Activated CD4-positive, alpha-beta memory T cell treated with anti-CD3 and anti-CD28 coated beads, Interleukin-2, amount 10 ng/mL, durations not matched to agents 7 days and 5 days (primary cell): Measurements from ENCODE around the gene ANKRD9. TPM values are rescaled to one million over a fixed set of nuclear protein-coding genes. Genes with fewer than 3 reads are reported as not detected.

ENCODE experiments used
- CTCF ChIA-PET: fragments of 350-600 bp; sonication (Branson Sonifier 250); formaldehyde crosslinking; loops from one replicate; lab custom pipeline; 2021; ENCODE audit warnings: antibody characterized with exemption, inconsistent platforms; lab: Charles Lee
- POLR2A ChIA-PET: fragments of 350-600 bp; sonication (Branson Sonifier 250); formaldehyde crosslinking; loops from one replicate; lab custom pipeline; 2021; ENCODE audit warnings: antibody characterized with exemption; lab: Charles Lee
- DNase-seq: peaks from one replicate; pipeline ENCODE4 v3.0.0-alpha.2; 2020
- H3K27ac Mint-ChIP-seq: one replicate; pipeline ENCODE4 v1.8.0; 2021; ENCODE audit warnings: mild to moderate bottlenecking, mixed read lengths
- H3K27me3 Mint-ChIP-seq: one replicate; pipeline ENCODE4 v1.8.0; 2021; ENCODE audit warnings: mixed read lengths
- H3K36me3 Mint-ChIP-seq: one replicate; pipeline ENCODE4 v1.8.0; 2021; ENCODE audit warnings: low read depth, mixed read lengths
- H3K4me1 Mint-ChIP-seq: one replicate; pipeline ENCODE4 v1.8.0; 2021; ENCODE audit warnings: mixed read lengths
- H3K4me3 Mint-ChIP-seq: one replicate; pipeline ENCODE4 v1.8.0; 2021; ENCODE audit warnings: mild to moderate bottlenecking, mixed read lengths
- H3K9me3 Mint-ChIP-seq: one replicate; pipeline ENCODE4 v1.8.0; 2021; ENCODE audit warnings: mixed read lengths
- total RNA-seq, 2 experiments: library from RNA; stranded (reverse); gene quantifications; one replicate each; pipeline ENCODE4 v1.2.3, GENCODE V29; 2021

ANKRD9 gene
- total RNA-seq, 2 experiments from 2014 or later: 11.2 to 12.3 TPM

DNA sequence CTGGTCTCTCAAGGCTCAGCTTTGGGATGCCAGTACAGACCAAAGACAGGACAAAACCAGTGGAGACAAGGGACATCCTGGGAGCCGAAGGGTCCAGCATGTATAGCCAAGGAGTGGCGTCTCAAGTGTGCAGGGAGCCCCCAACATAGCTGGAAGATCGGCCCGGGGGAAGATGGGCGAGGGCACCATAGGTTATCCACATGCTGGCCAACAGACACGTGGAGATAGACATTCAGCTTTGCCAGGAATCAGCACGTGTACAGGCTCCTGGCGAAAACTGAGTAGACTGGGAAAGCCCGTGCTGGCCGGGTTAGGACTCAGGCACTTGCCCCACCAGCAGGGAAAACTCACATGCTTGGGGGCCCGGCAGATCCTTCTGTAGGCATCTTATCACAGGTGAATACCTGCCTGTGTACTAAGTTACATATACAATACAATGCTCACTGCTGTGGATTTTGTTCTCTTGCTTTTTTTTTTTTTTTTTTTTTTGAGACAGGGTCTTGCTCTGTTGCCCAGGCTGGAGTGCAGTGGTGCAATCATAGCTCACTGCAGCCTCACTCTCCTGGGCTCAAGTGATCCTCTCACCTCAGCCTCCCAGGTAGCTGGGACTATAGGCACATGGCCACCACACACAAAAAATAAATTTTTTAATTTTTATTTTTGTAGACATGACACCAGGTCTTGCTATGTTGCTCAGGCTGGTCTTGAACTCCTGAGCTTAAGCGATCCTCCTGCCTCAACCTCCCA is 5.6 kb upstream of the ANKRD9 start:
- DNase-seq: no peak
- ChIA-PET POLR2A (interaction anchor here (0.9 kb wide), 1 partner anchor 10 kb away, joined by 3 read pairs; no protein-coding TSS in a partner anchor), CTCF (interaction anchor here (0.6 to 2.6 kb wide), 6 partner anchors 10 to 185 kb away, joined by 3 to 45 read pairs (median 10); no protein-coding TSS in a partner anchor)
- Mint-ChIP-seq H3K36me3 (no peaks in the 10 kb centered on the region), H3K9me3 (no peaks in the 10 kb centered on the region), H3K27me3 (peaks cover 12% of the 10 kb centered on the region), H3K4me3 (peak overlapping the region; percentile 10), H3K4me1 (peaks cover 11% of the 10 kb centered on the region), H3K27ac (no peak overlapping the region)

DNA sequence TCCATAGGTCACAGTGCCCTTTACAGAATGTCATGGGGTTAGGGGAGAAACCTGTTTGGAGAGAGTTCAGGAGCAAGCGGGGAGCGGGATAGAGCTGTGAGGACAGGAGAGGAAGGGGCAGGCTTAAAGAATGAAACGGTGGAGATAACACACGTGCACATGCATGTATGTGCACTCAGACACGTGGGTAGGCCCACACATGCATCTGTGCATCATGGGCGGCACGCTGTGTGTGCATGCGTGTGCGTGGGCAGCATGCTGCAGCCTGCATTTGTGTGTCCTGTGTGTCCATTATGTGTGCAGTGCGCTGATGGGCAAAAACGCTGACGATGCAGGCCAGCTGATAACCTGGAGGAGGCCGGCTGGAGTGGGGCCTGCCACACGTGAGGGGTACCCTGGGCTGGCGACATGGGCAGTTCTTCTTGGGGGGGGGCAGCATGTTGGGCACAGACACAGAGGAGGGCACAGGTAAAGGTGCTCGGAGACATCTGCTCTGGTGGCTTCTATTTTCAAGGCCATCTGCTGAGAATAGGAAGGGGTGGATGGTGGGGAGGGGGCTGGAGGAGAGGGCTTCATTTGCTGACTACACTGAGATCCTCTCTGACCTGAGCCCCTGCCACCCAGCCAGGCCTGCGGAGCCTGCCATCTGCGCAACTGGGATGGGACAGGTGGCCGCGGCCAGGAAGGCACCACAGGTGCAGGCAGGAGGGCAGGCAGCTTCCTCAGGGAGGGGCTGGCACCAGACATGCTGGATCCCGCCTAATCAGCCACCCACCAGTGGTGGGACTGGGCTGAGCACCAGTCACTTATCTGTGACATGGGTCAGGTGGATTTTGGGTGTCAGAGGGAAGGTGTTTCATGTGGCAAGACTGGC is 4.6 kb upstream of the ANKRD9 start:
- no peaks in the 10 kb centered on the region for H3K9me3 Mint-ChIP-seq
- no peaks in the 10 kb centered on the region for H3K36me3 Mint-ChIP-seq

DNA sequence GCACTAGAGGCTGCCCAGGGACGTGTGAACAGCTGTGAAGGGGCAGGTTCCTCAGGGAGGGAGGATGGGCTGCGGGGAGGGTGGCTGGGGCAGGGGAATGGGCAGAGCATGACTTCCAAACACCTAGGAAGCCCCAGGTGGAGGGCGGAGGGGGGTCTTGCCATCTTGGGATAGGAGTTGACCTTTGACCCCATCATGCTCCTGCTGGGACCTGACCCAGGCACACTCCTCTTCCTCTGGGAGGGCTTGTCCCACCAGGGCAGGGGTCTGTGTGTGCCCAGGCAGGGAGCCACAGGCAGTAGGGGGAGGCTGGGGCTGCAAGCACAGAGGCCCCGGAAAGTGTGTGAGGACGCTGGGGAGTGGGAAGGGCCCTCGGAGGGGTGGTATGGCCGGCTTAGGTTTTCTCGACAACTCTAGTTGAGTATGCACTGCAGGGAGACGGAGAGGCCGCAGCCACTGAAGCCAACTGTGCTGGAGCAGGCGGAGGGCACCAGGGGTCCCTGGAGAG is 3.3 kb upstream of the ANKRD9 start:
- no peaks in the 10 kb centered on the region for H3K36me3 Mint-ChIP-seq
- ChIA-PET CTCF (no interaction called here), POLR2A (no interaction called here)
- no peaks in the 10 kb centered on the region for H3K9me3 Mint-ChIP-seq
- DNase-seq: no peak
- H3K4me1 Mint-ChIP-seq: peaks cover 20% of the 10 kb centered on the region
- H3K27me3 Mint-ChIP-seq: peaks cover 3% of the 10 kb centered on the region
- H3K4me3 Mint-ChIP-seq: no peak overlapping the region
- no peak overlapping the region for H3K27ac Mint-ChIP-seq

More for the DNA sequence above, 4.6 kb upstream of the ANKRD9 start:
- ChIA-PET CTCF (interaction anchor here (2.3 to 2.6 kb wide), 3 partner anchors 11 to 80 kb away, joined by 7 to 45 read pairs (median 13); no protein-coding TSS in a partner anchor), POLR2A (no interaction called here)
- Mint-ChIP-seq H3K27me3 (peaks cover 12% of the 10 kb centered on the region), H3K4me1 (peaks cover 11% of the 10 kb centered on the region), H3K4me3 (no peak overlapping the region), H3K27ac (no peak overlapping the region)
- DNase-seq: no peak

DNA sequence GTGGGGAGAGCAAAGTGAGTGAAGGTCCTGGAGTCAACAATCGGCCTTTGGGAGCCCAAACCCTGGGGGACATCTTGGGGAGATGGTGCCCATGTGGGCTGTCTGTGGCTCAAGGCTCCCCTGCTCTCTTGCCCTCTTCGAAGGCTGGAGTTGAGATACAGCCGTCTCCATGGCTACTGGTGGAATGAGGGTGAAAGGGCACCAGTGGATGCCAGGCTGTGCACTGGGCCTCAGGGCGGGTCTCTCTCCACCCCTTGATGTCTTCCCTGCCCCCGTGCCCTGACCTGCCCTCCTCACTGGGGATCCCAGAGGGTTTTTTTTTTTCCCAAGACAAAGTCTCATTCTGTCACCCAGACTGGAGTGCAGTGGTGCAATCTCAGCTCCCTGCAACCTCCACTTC is 2.0 kb upstream of the ANKRD9 start:
- H3K4me1 Mint-ChIP-seq: peaks cover 20% of the 10 kb centered on the region
- H3K9me3 Mint-ChIP-seq: no peaks in the 10 kb centered on the region
- H3K27me3 Mint-ChIP-seq: peaks cover 3% of the 10 kb centered on the region
- CTCF ChIA-PET: interaction anchor here (1.0 to 1.1 kb wide), 3 partner anchors 14 to 76 kb away, joined by 3 to 7 read pairs (median 3); no protein-coding TSS in a partner anchor
- DNase-seq: no peak
- H3K4me3 Mint-ChIP-seq: peak overlapping the region; percentile 24
- POLR2A ChIA-PET: no interaction called here
- H3K36me3 Mint-ChIP-seq: no peaks in the 10 kb centered on the region
- no peak overlapping the region for H3K27ac Mint-ChIP-seq

DNA sequence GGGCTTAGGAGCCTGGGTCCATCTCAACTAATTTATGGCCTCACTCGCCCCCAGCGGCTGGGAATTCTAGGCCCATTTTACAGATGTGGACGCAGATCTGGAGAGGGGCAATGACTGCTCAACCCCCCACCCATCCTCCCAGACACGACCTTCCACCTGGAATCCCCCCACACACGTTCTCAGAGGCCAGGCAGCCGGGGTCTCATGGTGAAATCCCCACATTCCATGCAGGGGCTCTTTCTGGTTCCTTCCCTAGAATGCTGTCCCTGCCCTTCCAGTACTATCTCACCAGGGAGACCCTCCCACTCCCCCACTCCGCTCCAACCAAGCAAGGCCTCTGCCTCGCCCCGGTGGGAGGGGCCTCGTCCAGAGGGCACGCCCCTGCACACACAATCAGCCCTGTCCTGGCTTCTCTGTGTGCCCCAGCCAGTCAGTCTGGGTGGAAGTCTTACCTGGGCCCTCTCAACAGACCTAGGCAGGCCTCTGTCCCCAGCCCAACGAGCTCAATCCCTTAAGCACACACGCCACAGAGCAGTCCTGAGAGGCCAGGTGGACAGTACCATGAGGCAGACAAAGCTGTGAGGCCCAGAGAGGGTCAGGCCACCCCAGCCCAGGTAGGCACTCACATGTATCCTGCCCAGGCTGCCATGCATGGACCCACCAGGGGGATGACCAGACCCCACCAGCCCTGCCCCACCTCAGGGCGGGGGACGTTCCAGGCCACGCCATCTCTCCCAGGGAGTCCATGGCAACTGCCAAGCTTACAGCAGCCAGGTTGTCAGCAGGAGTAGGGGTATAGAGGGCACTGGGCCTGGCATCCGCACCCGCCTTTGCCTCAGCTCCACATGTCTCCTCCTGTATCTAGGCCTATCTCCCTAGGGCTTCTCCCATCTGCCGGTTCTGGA is 1.3 kb upstream of the ANKRD9 start:
- Mint-ChIP-seq H3K27me3 (no peaks in the 10 kb centered on the region), H3K4me1 (peaks cover 17% of the 10 kb centered on the region), H3K9me3 (no peaks in the 10 kb centered on the region), H3K27ac (no peak overlapping the region), H3K36me3 (no peaks in the 10 kb centered on the region), H3K4me3 (peak overlapping the region; percentile 75)
- DNase-seq: peak; percentile 41
- ChIA-PET CTCF (interaction anchor here (1.0 to 1.6 kb wide), 5 partner anchors 14 to 75 kb away, joined by 3 to 15 read pairs (median 7); no protein-coding TSS in a partner anchor), POLR2A (interaction anchor here (0.9 to 1.7 kb wide), 4 partner anchors 10 to 823 kb away, joined by 3 to 8 read pairs (median 4); partner anchors contain the start of gene EIF5)

DNA sequence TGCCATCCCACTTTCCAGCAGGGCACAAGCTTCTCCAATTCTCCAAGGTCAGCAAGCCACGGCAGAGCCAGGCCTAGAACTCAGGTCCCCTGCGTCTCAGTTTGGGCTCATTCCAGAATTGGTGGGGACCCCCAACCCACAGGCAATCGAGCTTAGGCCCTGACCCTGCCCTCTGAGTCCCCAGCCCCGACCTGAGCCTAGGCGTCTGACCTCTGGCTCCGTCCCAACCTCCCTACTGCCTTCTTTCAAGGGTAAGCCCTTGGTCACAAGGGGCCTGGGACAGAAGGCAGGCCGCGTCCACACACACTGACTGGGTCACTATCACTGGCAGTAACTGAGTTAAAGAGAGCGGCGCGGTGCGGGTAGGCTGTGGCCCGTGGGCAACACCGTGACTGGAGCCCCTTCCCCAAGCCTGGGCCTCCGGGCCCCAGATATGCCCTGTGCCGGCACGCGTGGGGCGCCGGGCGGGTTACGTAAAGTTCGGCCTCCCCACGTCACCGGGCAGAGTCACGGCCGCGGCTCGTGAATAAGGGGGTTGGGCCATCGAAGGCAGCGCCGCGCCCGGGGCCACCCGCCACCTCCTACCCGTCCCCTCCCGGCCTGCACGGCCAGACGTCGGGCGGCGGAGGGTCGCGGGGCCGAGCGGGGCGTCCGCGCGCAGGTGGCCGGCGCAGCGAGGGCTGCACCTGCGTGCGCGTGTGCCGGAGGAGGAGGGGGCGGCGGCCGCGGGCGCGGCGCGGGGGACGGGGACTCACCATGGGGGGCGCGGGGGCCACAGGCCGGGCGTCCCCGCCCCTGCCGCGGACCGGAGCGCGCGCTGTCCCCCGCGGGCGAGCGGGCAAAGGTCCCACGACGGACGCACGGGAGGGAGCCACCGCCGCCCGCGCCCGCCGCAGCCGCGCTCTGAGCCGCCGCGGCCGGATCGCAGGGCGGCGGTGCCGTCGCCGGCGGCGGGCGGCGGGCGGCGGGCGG is 516 bp downstream of the ANKRD9 start:
- Mint-ChIP-seq H3K27ac (no peak overlapping the region), H3K27me3 (no peaks in the 10 kb centered on the region), H3K4me1 (peaks cover 17% of the 10 kb centered on the region), H3K9me3 (no peaks in the 10 kb centered on the region), H3K4me3 (peak overlapping the region; percentile 66), H3K36me3 (no peaks in the 10 kb centered on the region)
- ChIA-PET POLR2A (interaction anchor here (0.5 to 1.7 kb wide), 7 partner anchors 9 to 824 kb away, joined by 3 to 8 read pairs (median 3); partner anchors contain the start of gene EIF5), CTCF (interaction anchor here (0.8 to 1.6 kb wide), 6 partner anchors 9 to 71 kb away, joined by 3 to 15 read pairs (median 4); no protein-coding TSS in a partner anchor)
- no peak for DNase-seq

DNA sequence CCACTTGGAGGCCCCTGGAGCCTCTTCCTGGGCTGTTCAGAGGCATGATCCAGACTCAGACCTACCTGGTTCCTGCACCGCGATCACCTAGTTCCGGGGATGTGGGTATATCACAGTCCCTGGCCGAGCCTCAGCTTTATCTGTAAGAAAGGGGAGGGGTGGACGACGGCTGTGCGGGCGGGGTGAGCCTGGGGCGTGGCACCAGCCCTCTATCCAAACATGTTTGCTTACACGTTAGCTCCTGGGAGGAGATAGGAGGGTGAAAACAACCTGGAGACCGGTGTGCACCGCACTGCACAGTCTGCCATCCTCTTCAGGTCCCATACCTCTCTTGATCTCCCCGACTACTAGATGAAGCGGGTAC is 1.2 kb downstream of the ANKRD9 start:
- CTCF ChIA-PET: interaction anchor here (1.4 kb wide), 1 partner anchor 70 kb away, joined by 5 read pairs; no protein-coding TSS in a partner anchor
- no peaks in the 10 kb centered on the region for H3K36me3 Mint-ChIP-seq
- peak overlapping the region; percentile 66 for H3K4me3 Mint-ChIP-seq
- no peaks in the 10 kb centered on the region for H3K9me3 Mint-ChIP-seq
- DNase-seq: no peak
- no peaks in the 10 kb centered on the region for H3K27me3 Mint-ChIP-seq
- POLR2A ChIA-PET: interaction anchor here (0.5 to 1.2 kb wide), 6 partner anchors 8 to 431 kb away, joined by 3 to 4 read pairs (median 3); no protein-coding TSS in a partner anchor
- H3K4me1 Mint-ChIP-seq: peaks cover 17% of the 10 kb centered on the region
- no peak overlapping the region for H3K27ac Mint-ChIP-seq

DNA sequence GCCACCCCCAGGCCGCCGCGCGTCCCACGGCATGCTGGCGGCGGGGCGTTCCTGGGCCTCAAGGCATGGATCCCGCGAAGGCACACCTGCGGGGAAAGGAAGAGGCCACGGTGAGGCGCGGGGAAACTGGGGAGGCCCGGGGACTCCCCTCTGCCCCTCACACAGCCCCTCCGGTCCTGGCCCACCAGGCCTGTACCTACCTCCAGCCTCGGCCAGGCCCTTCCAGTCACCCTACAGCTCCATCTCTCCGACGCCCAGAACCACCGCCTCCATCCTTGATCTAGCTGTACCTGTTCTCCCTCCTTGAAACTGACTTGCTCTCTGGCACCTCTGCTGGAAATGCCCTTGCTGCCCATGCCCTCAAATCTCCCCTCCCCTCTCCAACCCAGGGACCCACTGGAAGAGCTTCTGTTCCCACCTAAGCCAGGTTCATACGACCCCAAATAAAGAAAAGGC is 1.7 kb downstream of the ANKRD9 start:
- no peaks in the 10 kb centered on the region for H3K27me3 Mint-ChIP-seq
- peaks cover 17% of the 10 kb centered on the region for H3K4me1 Mint-ChIP-seq
- peak overlapping the region; percentile 66 for H3K4me3 Mint-ChIP-seq
- no peaks in the 10 kb centered on the region for H3K9me3 Mint-ChIP-seq
- ChIA-PET CTCF (interaction anchor here (1.4 kb wide), 1 partner anchor 70 kb away, joined by 5 read pairs; no protein-coding TSS in a partner anchor), POLR2A (interaction anchor here (0.6 to 1.2 kb wide), 5 partner anchors 8 to 430 kb away, joined by 3 to 4 read pairs (median 3); no protein-coding TSS in a partner anchor)
- no peak overlapping the region for H3K27ac Mint-ChIP-seq
- H3K36me3 Mint-ChIP-seq: no peaks in the 10 kb centered on the region
- no peak for DNase-seq

DNA sequence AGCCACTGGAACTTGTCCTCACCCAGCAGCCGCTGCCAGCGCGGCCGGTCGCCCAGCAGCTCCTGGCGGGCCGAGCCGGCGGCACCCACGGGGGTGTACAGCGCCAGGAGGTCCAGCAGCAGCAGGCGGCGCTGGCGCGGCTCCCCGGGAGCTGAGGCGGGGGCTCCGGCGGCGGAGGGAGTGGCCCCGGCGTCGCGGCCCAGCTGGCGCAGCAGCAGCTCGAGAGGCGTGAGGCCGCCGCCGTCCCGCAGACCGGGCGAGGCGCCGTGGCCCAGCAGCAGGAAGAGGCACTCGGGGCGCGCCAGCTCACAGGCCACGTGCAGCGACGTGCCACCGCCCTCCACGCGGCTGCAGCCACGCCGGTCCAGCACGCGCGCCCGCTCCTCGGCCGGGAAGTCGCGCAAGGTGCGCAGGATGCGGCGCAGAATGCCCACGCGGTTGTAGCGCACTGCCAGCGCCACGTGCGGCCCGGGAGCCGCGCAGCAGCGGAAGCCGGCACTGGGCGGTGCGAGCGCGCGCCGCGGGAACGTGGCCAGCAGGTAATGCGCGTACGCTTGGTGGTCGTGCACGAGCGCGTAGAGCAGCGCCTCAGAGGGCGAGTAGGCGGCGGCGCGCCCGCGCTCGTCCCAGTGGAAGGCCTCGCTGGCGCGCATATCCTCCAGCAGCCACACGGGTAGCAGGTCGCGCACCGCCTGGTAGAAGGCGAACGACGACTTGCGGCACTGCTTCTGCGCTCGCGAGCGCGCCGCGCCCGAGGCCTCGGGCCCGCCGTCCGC is 2.3 kb downstream of the ANKRD9 start:
- no peak overlapping the region for H3K4me3 Mint-ChIP-seq
- H3K9me3 Mint-ChIP-seq: no peaks in the 10 kb centered on the region
- peaks cover 17% of the 10 kb centered on the region for H3K4me1 Mint-ChIP-seq
- no peak for DNase-seq
- H3K36me3 Mint-ChIP-seq: no peaks in the 10 kb centered on the region
- POLR2A ChIA-PET: interaction anchor here (0.8 kb wide), 1 partner anchor 9 kb away, joined by 4 read pairs; no protein-coding TSS in a partner anchor
- H3K27ac Mint-ChIP-seq: no peak overlapping the region
- no peaks in the 10 kb centered on the region for H3K27me3 Mint-ChIP-seq
- CTCF ChIA-PET: interaction anchor here (1.4 kb wide), 1 partner anchor 69 kb away, joined by 5 read pairs; no protein-coding TSS in a partner anchor

DNA sequence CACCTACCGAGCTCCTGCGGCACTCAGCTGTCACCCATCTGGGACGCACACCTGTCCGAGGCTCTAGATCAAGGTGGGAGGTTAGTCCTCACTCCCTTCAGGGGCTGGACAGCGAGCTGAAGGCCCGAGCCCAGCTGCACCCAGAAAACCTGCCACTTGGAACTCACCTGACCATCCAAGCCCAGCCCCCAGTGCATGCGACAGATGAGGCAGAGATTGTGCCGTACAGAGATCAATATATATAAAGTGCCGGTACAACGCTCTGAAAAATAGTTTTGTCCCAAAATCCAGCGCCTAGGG is 3.0 kb downstream of the ANKRD9 start:
- no peak for DNase-seq
- Mint-ChIP-seq H3K36me3 (no peaks in the 10 kb centered on the region), H3K4me3 (no peak overlapping the region), H3K27me3 (no peaks in the 10 kb centered on the region), H3K27ac (no peak overlapping the region), H3K9me3 (no peaks in the 10 kb centered on the region), H3K4me1 (peaks cover 17% of the 10 kb centered on the region)
- ChIA-PET POLR2A (no interaction called here), CTCF (no interaction called here)
